Measurements from ENCODE around the gene SUSD2.

SUSD2 gene

DNA sequence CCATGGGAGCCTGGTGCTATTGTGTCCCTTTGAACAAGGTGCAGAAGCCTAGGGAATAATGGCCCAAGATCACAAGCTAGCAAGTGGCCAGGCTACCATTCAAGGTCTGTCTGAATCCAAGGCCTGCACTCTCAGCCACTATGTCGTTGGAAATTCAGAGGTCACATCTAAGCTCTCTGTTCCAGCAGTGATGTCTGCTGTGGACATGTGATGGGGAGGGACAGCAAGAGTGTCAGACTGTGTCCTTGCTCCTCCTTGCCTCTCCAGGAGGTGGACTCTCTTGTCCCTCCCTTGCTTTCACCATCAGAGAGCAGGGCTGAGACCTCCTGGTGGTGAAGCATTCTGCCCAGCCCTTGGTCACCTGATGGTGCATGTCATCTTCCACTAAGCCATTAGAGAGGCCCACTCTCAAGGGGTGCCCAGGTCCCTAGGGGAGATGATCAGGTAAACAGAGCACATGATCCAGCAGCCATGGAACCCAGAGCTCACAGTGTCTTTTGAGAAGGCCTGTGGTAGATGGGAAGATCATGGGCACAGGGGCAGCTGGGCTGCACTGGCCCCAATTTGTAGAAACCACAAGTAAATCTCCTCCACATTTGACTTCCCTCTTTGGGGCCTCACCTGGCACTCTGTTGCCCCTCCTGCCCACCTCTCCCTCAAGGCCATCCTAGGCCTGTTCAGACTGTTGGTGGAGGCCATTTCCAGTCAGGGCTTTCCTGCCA lies 37.1 kb upstream of the SUSD2 start:
- Histone ChIP-seq H3K4me1 (ENCODE audit: control insufficient read depth, low read length) (peaks cover 47% of the 10 kb centered on the region), H4K20me1 (ENCODE audit: control insufficient read depth, insufficient read depth, low read depth, low read length) (no peaks in the 10 kb centered on the region), H3K79me2 (ENCODE audit: control insufficient read depth, low read length) (peaks cover 5% of the 10 kb centered on the region), H3K9me2 (replicated peaks; ENCODE audit: control insufficient read depth, low read length) (no peaks in the 10 kb centered on the region), H3F3A (ENCODE audit: control insufficient read depth, insufficient read depth) (peaks cover 4% of the 10 kb centered on the region; the same call in 1 of the 2 replicates), H3K27ac (ENCODE audit: low read depth, low read length) (peak overlapping the region; percentile 37), H3K27me3 (ENCODE audit: control insufficient read depth, low read length) (no peaks in the 10 kb centered on the region), H3K9me3 (ENCODE audit: control insufficient read depth, insufficient read depth, low read length) (no peaks in the 10 kb centered on the region), H3K4me3 (ENCODE audit: low read length) (0 out of 2 replicates have a peak overlapping the region, but pooled peaks have one; percentile 7), H3K4me2 (ENCODE audit: low read length) (peak overlapping the region; percentile 80; the same call in 1 of the 2 replicates), H3K36me3 (ENCODE audit: control insufficient read depth, low read length) (peaks cover 24% of the 10 kb centered on the region)
- TF ChIP-seq EZH2phosphoT487 (IDR thresholded peaks at IDR 0.05; ENCODE audit: borderline replicate concordance, low read length): no peak
- TF ChIP-seq, protein P1, sequence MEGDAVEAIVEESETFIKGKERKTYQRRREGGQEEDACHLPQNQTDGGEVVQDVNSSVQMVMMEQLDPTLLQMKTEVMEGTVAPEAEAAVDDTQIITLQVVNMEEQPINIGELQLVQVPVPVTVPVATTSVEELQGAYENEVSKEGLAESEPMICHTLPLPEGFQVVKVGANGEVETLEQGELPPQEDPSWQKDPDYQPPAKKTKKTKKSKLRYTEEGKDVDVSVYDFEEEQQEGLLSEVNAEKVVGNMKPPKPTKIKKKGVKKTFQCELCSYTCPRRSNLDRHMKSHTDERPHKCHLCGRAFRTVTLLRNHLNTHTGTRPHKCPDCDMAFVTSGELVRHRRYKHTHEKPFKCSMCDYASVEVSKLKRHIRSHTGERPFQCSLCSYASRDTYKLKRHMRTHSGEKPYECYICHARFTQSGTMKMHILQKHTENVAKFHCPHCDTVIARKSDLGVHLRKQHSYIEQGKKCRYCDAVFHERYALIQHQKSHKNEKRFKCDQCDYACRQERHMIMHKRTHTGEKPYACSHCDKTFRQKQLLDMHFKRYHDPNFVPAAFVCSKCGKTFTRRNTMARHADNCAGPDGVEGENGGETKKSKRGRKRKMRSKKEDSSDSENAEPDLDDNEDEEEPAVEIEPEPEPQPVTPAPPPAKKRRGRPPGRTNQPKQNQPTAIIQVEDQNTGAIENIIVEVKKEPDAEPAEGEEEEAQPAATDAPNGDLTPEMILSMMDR (IDR thresholded peaks at IDR 0.05; ENCODE audit: low read depth, low read length, poor library complexity, severe bottlenecking): no peak

DNA sequence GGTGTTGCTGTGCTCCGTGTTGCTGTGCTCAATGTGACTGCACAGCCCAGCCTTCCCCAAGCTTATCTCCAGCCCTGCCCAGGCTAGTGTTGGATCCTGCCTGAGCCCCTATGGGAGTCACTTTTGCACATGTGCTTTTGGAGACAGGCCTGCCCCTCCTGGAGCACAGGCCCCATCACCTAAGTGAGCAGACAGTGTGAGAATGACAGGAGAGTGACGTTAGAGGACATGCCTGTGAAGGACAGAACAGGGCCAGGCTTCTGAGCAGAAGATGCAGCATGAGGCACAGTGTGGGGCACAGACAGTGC lies 36.6 kb upstream of the SUSD2 start:
- peaks cover 4% of the 10 kb centered on the region; the same call in 1 of the 2 replicates for H3F3A ChIP-seq (ENCODE audit: control insufficient read depth, insufficient read depth)
- peaks cover 5% of the 10 kb centered on the region for H3K79me2 ChIP-seq (ENCODE audit: control insufficient read depth, low read length)
- no peaks in the 10 kb centered on the region for H3K9me2 ChIP-seq (replicated peaks; ENCODE audit: control insufficient read depth, low read length)
- H3K27me3 ChIP-seq (ENCODE audit: control insufficient read depth, low read length): no peaks in the 10 kb centered on the region
- peak overlapping the region; percentile 80; the same call in 1 of the 2 replicates for H3K4me2 ChIP-seq (ENCODE audit: low read length)
- no peaks in the 10 kb centered on the region for H4K20me1 ChIP-seq (ENCODE audit: control insufficient read depth, insufficient read depth, low read depth, low read length)
- 0 out of 2 replicates have a peak overlapping the region, but pooled peaks have one; percentile 7 for H3K4me3 ChIP-seq (ENCODE audit: low read length)
- H3K4me1 ChIP-seq (ENCODE audit: control insufficient read depth, low read length): peaks cover 47% of the 10 kb centered on the region
- TF ChIP-seq, protein P1 (IDR thresholded peaks at IDR 0.05; ENCODE audit: low read depth, low read length, poor library complexity, severe bottlenecking): no peak
- TF ChIP-seq EZH2phosphoT487 (IDR thresholded peaks at IDR 0.05; ENCODE audit: borderline replicate concordance, low read length): no peak
- peak overlapping the region; percentile 37 for H3K27ac ChIP-seq (ENCODE audit: low read depth, low read length)
- peaks cover 24% of the 10 kb centered on the region for H3K36me3 ChIP-seq (ENCODE audit: control insufficient read depth, low read length)
- H3K9me3 ChIP-seq (ENCODE audit: control insufficient read depth, insufficient read depth, low read length): no peaks in the 10 kb centered on the region

DNA sequence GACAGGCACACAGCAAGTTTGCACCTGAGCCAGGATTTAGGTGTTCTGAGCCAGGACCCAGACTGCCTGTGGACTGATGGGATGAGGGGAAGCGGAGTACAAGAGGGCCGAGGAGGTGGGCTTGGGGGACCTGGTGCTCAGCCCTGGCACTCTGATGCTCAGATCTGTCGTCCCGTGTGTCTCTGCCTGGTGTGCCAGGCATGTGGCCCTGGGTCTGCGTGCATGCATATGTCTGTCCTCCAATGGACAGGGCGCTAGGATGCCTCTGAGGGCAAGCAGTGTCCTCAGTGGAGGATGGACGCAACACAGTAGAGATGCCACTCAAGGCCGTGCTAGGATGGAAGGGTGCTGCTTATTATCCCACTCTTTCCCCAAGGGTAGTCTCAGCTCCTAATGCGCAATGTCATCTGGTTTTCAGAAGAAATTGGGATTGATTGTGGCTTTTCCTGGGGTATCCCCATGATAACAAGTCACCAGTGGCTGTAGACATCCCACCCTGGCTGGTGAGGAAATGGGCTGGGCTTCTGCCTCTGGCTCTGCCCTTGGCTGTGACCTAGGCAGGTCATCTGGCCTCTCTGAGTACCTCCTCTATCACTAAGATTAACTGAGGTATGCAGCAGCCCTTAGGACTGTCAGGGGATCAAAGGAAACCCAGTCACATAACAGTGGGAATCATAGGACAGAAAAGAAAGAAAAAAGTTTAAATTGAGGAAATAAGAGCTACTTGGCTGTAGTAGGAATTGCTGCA lies 35.7 kb upstream of the SUSD2 start:
- H3K4me2 ChIP-seq (ENCODE audit: low read length): peak overlapping the region; percentile 80
- H3K27me3 ChIP-seq (ENCODE audit: control insufficient read depth, low read length): no peaks in the 10 kb centered on the region
- H4K20me1 ChIP-seq (ENCODE audit: control insufficient read depth, insufficient read depth, low read depth, low read length): no peaks in the 10 kb centered on the region
- peaks cover 4% of the 10 kb centered on the region; the same call in 1 of the 2 replicates for H3F3A ChIP-seq (ENCODE audit: control insufficient read depth, insufficient read depth)
- no peaks in the 10 kb centered on the region for H3K9me3 ChIP-seq (ENCODE audit: control insufficient read depth, insufficient read depth, low read length)
- peaks cover 44% of the 10 kb centered on the region for H3K4me1 ChIP-seq (ENCODE audit: control insufficient read depth, low read length)
- peaks cover 17% of the 10 kb centered on the region for H3K36me3 ChIP-seq (ENCODE audit: control insufficient read depth, low read length)
- H3K27ac ChIP-seq (ENCODE audit: low read depth, low read length): peak overlapping the region; percentile 73
- H3K79me2 ChIP-seq (ENCODE audit: control insufficient read depth, low read length): peaks cover 5% of the 10 kb centered on the region
- TF ChIP-seq EZH2phosphoT487 (IDR thresholded peaks at IDR 0.05; ENCODE audit: borderline replicate concordance, low read length): no peak
- TF ChIP-seq, protein P1 (IDR thresholded peaks at IDR 0.05; ENCODE audit: low read depth, low read length, poor library complexity, severe bottlenecking): no peak
- no peaks in the 10 kb centered on the region for H3K9me2 ChIP-seq (replicated peaks; ENCODE audit: control insufficient read depth, low read length)
- peak overlapping the region; percentile 63 for H3K4me3 ChIP-seq (ENCODE audit: low read length)
